ENCODE measurements around the gene HS6ST2. TPM values are rescaled to one million over a fixed set of nuclear protein-coding genes. Genes with fewer than 3 reads are reported as not detected.

The HS6ST2 gene
- polyA plus RNA-seq, 1 donor (not counting 4 experiments of a cell fraction or from before 2014, with no cell fraction given) = 0.43 TPM

- H3K36me3 ChIP-seq (ENCODE audit: control insufficient read depth in 2 of 2, extremely low read depth in 1 of 2, insufficient read depth in 2 of 2, low read length in 2 of 2) = no peaks in the 10 kb centered on the region
- no peak overlapping the region for H3K4me2 ChIP-seq (ENCODE audit: control insufficient read depth, extremely low read depth, insufficient read depth, low read depth, low read length)
- no peaks in the 10 kb centered on the region for H3K9me3 ChIP-seq (ENCODE audit: control insufficient read depth, low read depth, low read length)
- DNase-seq (ENCODE audit: low read depth, low spot score) (no peak), FAIRE-seq (no peak)
- H3K79me2 ChIP-seq (ENCODE audit: control insufficient read depth, insufficient read depth, low read length) = no peaks in the 10 kb centered on the region
- no peak overlapping the region for H3K27ac ChIP-seq (ENCODE audit: control insufficient read depth, insufficient read depth, low read length)
- H2AFZ ChIP-seq (ENCODE audit: control insufficient read depth, low read length) = no peak overlapping the region
- H3K9me1 ChIP-seq (ENCODE audit: control insufficient read depth, extremely low read depth, insufficient read depth, low read length) = no peaks in the 10 kb centered on the region
- H3K4me3 ChIP-seq (ENCODE audit: control insufficient read depth in 2 of 3, extremely low read depth in 1 of 3, insufficient read depth in 2 of 3, low read depth in 1 of 3, low read length in 3 of 3) = no peak overlapping the region
- no peaks in the 10 kb centered on the region for H3K4me1 ChIP-seq (ENCODE audit: control insufficient read depth, extremely low read depth, insufficient read depth, low read length)
- no peak for TF ChIP-seq CTCF (optimal IDR thresholded peaks at IDR 0.05 in 1 of 3, IDR thresholded peaks at IDR 0.05 in 1 of 3, conservative IDR thresholded peaks at IDR 0.05 in 1 of 3; ENCODE audit: extremely low read depth in 1 of 3, insufficient read depth in 2 of 3, low read length in 3 of 3)
- no peak for TF ChIP-seq EZH2 (IDR thresholded peaks at IDR 0.05; ENCODE audit: low read length)
- no peak overlapping the region for H3K9ac ChIP-seq (ENCODE audit: control insufficient read depth, extremely low read depth, insufficient read depth, low read length)
- H3K27me3 ChIP-seq (ENCODE audit: control insufficient read depth, extremely low read depth, insufficient read depth, low read length) = no peaks in the 10 kb centered on the region
- no peaks in the 10 kb centered on the region for H4K20me1 ChIP-seq (ENCODE audit: control insufficient read depth, extremely low read depth, insufficient read depth, low read length)
- dilution Hi-C loops (cut with MboI; ENCODE audit: extremely low pct_ligation_motif_present, low sequenced_read_pairs) = no loop called here
Observed at GRCh38 chrX:132769609-132770008, 188.8 kb downstream of the HS6ST2 start.

- no peaks in the 10 kb centered on the region for H3K4me1 ChIP-seq (ENCODE audit: control insufficient read depth, extremely low read depth, insufficient read depth, low read length)
- dilution Hi-C loops (cut with MboI; ENCODE audit: extremely low pct_ligation_motif_present, low sequenced_read_pairs) = no loop called here
- no peaks in the 10 kb centered on the region for H3K36me3 ChIP-seq (ENCODE audit: control insufficient read depth in 2 of 2, extremely low read depth in 1 of 2, insufficient read depth in 2 of 2, low read length in 2 of 2)
- no peak overlapping the region for H3K4me3 ChIP-seq (ENCODE audit: control insufficient read depth in 2 of 3, extremely low read depth in 1 of 3, insufficient read depth in 2 of 3, low read depth in 1 of 3, low read length in 3 of 3)
- no peaks in the 10 kb centered on the region for H3K9me3 ChIP-seq (ENCODE audit: control insufficient read depth, low read depth, low read length)
- H3K9ac ChIP-seq (ENCODE audit: control insufficient read depth, extremely low read depth, insufficient read depth, low read length) = no peak overlapping the region
- TF ChIP-seq CTCF (optimal IDR thresholded peaks at IDR 0.05 in 1 of 3, IDR thresholded peaks at IDR 0.05 in 1 of 3, conservative IDR thresholded peaks at IDR 0.05 in 1 of 3; ENCODE audit: extremely low read depth in 1 of 3, insufficient read depth in 2 of 3, low read length in 3 of 3) (no peak), EZH2 (IDR thresholded peaks at IDR 0.05; ENCODE audit: low read length) (no peak)
- no peak for FAIRE-seq
- H4K20me1 ChIP-seq (ENCODE audit: control insufficient read depth, extremely low read depth, insufficient read depth, low read length) = no peaks in the 10 kb centered on the region
- H2AFZ ChIP-seq (ENCODE audit: control insufficient read depth, low read length) = no peak overlapping the region
- no peak overlapping the region for H3K27ac ChIP-seq (ENCODE audit: control insufficient read depth, insufficient read depth, low read length)
- no peak for DNase-seq (ENCODE audit: low read depth, low spot score)
- no peak overlapping the region for H3K4me2 ChIP-seq (ENCODE audit: control insufficient read depth, extremely low read depth, insufficient read depth, low read depth, low read length)
- no peaks in the 10 kb centered on the region for H3K9me1 ChIP-seq (ENCODE audit: control insufficient read depth, extremely low read depth, insufficient read depth, low read length)
- H3K79me2 ChIP-seq (ENCODE audit: control insufficient read depth, insufficient read depth, low read length) = no peaks in the 10 kb centered on the region
- no peaks in the 10 kb centered on the region for H3K27me3 ChIP-seq (ENCODE audit: control insufficient read depth, extremely low read depth, insufficient read depth, low read length)
Observed at GRCh38 chrX:132766452-132766851, 192.0 kb downstream of the HS6ST2 start.
